ENCODE results near the gene TSNAXIP1. TPM values are rescaled to one million over a fixed set of nuclear protein-coding genes. Genes with fewer than 3 reads are reported as not detected.

Gene TSNAXIP1
- total RNA-seq, 3 donors from 2014 or later: 0.41 to 2.0 (median 0.48) TPM

GRCh38 chr16:67783353-67783725 lies 23.4 kb upstream of the TSNAXIP1 start:
- H3K9me3 ChIP-seq: no peaks in the 10 kb centered on the region
- H3K4me3 ChIP-seq: no peak overlapping the region
- no peak for TF ChIP-seq CTCF (IDR thresholded peaks at IDR 0.05)
- ATAC-seq (no peak), DNase-seq (no peak)
- intact Hi-C loops (cut with DNase I, micrococcal nuclease): no loop called here
- H3K36me3 ChIP-seq (ENCODE audit: low read depth): no peaks in the 10 kb centered on the region
- no peaks in the 10 kb centered on the region for H3K4me1 ChIP-seq (ENCODE audit: low read depth)

GRCh38 chr16:67786491-67786890 lies 20.2 kb upstream of the TSNAXIP1 start:
- DNase-seq: no peak
- TF ChIP-seq CTCF (IDR thresholded peaks at IDR 0.05): no peak
- intact Hi-C loops (cut with DNase I, micrococcal nuclease): no loop called here
- H3K36me3 ChIP-seq (ENCODE audit: low read depth): no peaks in the 10 kb centered on the region
- no peaks in the 10 kb centered on the region for H3K4me1 ChIP-seq (ENCODE audit: low read depth)
- no peaks in the 10 kb centered on the region for H3K9me3 ChIP-seq
- no peak overlapping the region for H3K4me3 ChIP-seq
- ATAC-seq: no peak

GRCh38 chr16:67790071-67790470 lies 16.6 kb upstream of the TSNAXIP1 start:
- Histone ChIP-seq H3K9me3 (no peaks in the 10 kb centered on the region), H3K4me1 (ENCODE audit: low read depth) (no peaks in the 10 kb centered on the region), H3K36me3 (ENCODE audit: low read depth) (no peaks in the 10 kb centered on the region), H3K4me3 (no peak overlapping the region)
- no peak for ATAC-seq
- intact Hi-C loops (cut with DNase I, micrococcal nuclease): no loop called here
- no peak for DNase-seq
- no peak for TF ChIP-seq CTCF (IDR thresholded peaks at IDR 0.05)

GRCh38 chr16:67796099-67796718 lies 10.5 kb upstream of the TSNAXIP1 start:
- Histone ChIP-seq H3K4me1 (ENCODE audit: low read depth) (no peaks in the 10 kb centered on the region), H3K9me3 (no peaks in the 10 kb centered on the region), H3K36me3 (ENCODE audit: low read depth) (no peaks in the 10 kb centered on the region), H3K4me3 (no peak overlapping the region)
- ATAC-seq (no peak), DNase-seq (no peak)
- TF ChIP-seq CTCF (IDR thresholded peaks at IDR 0.05): no peak
- intact Hi-C loops (cut with DNase I, micrococcal nuclease): no loop called here

- intact Hi-C loops (cut with DNase I, micrococcal nuclease): no loop called here
- no peak for TF ChIP-seq CTCF (IDR thresholded peaks at IDR 0.05)
- Histone ChIP-seq H3K9me3 (no peaks in the 10 kb centered on the region), H3K4me1 (ENCODE audit: low read depth) (peaks cover 7% of the 10 kb centered on the region), H3K36me3 (ENCODE audit: low read depth) (no peaks in the 10 kb centered on the region), H3K4me3 (no peak overlapping the region)
- DNase-seq: no peak
- ATAC-seq: peak; percentile 8
These were observed 6.3 kb upstream of the TSNAXIP1 start for GRCh38 chr16:67800338-67800926.
